WTC11 (cell line): ENCODE results near the gene PRTN3. TPM values are rescaled to one million over a fixed set of nuclear protein-coding genes. Genes with fewer than 3 reads are reported as not detected.
"Not testable (repeated sequence)": the region's sequence is repeated elsewhere in the genome, so short reads cannot be mapped to it uniquely, and the experiment has no call there.

Experiments used
- ATAC-seq: fragments of 200-7000 bp; cut with Tn5 transposase; 2 replicates; pipeline ENCODE4 v1.10.0; 2021; ENCODE audit warnings: mild to moderate bottlenecking, moderate library complexity
- CTCF ChIA-PET: fragments of 300-600 bp; sonication (Branson Sonifier 250); formaldehyde crosslinking; loops from one replicate; lab custom pipeline; 2021; ENCODE audit warnings: antibody characterized with exemption; lab: Charles Lee
- POLR2A ChIA-PET: fragments of 350-600 bp; sonication (Branson Sonifier 250); formaldehyde crosslinking; loops from one replicate; lab custom pipeline; 2021; ENCODE audit warnings: antibody characterized with exemption; lab: Charles Lee
- DNase-seq: peaks from one replicate; pipeline ENCODE4 v3.0.0; 2021; ENCODE audit warnings: low spot score
- H3K27ac Mint-ChIP-seq: 2 replicates; pipeline ENCODE4 v1.8.0; 2021; ENCODE audit warnings: mixed read lengths
- H3K27me3 Mint-ChIP-seq: 2 replicates; pipeline ENCODE4 v1.8.0; 2021; ENCODE audit warnings: low read depth, mild to moderate bottlenecking, moderate library complexity, mixed read lengths
- H3K36me3 Mint-ChIP-seq: 2 replicates; pipeline ENCODE4 v1.8.0; 2021; ENCODE audit warnings: mixed read lengths
- H3K4me1 Mint-ChIP-seq: 2 replicates; pipeline ENCODE4 v1.8.0; 2022; ENCODE audit warnings: mixed read lengths
- H3K4me3 Mint-ChIP-seq: 2 replicates; pipeline ENCODE4 v1.8.0; 2021; ENCODE audit warnings: mild to moderate bottlenecking, moderate library complexity, mixed read lengths
- H3K9me3 Mint-ChIP-seq: 2 replicates; pipeline ENCODE4 v1.8.0; 2021; ENCODE audit warnings: mixed read lengths
- ARID4B ChIP-seq: sonication (generic); formaldehyde crosslinking; IDR thresholded peaks from 2 replicates; pipeline ENCODE4 v1.8.0; 2023; ENCODE audit warnings: missing genetic modification reagents, mild to moderate bottlenecking, borderline replicate concordance
- FOXJ3 ChIP-seq: sonication (generic); formaldehyde crosslinking; IDR thresholded peaks from 2 replicates; pipeline ENCODE4 v1.9.0; 2021; ENCODE audit warnings: missing genetic modification reagents, mild to moderate bottlenecking, borderline replicate concordance
- HMGA2 ChIP-seq: fragments of 250-450 bp; sonication (Bioruptor Pico); IDR thresholded peaks from 2 replicates; pipeline ENCODE4 v1.4.0; 2021; ENCODE audit warnings: mild to moderate bottlenecking, moderate library complexity
- IRF2 ChIP-seq: sonication (generic); formaldehyde crosslinking; IDR thresholded peaks from 2 replicates; pipeline ENCODE4 v1.8.0; 2022; ENCODE audit warnings: low read depth, missing genetic modification reagents, borderline replicate concordance
- MLX ChIP-seq: sonication (generic); formaldehyde crosslinking; IDR thresholded peaks from 2 replicates; pipeline ENCODE4 v1.8.1; 2023; ENCODE audit warnings: mild to moderate bottlenecking, missing genetic modification reagents, moderate library complexity
- NFATC4 ChIP-seq: fragments of 250-450 bp; sonication (Bioruptor Pico); IDR thresholded peaks from 2 replicates; pipeline ENCODE4 v1.9.0; 2021; ENCODE audit warnings: mild to moderate bottlenecking
- NFE2L1 ChIP-seq: sonication (generic); formaldehyde crosslinking; IDR thresholded peaks from 2 replicates; pipeline ENCODE4 v1.8.1; 2023; ENCODE audit warnings: missing genetic modification reagents
- PRDM15 ChIP-seq: sonication (generic); formaldehyde crosslinking; IDR thresholded peaks from 2 replicates; pipeline ENCODE4 v1.8.0; 2022; ENCODE audit warnings: missing genetic modification reagents
- SMAD3 ChIP-seq: sonication (generic); formaldehyde crosslinking; IDR thresholded peaks from 2 replicates; pipeline ENCODE4 v1.8.0; 2022; ENCODE audit warnings: missing genetic modification reagents, mild to moderate bottlenecking, borderline replicate concordance
- SP1 ChIP-seq: sonication (generic); formaldehyde crosslinking; conservative IDR thresholded peaks from 2 replicates; pipeline ENCODE4 v1.8.1; 2022; ENCODE audit warnings: missing genetic modification reagents
- TEAD1 ChIP-seq: sonication (generic); formaldehyde crosslinking; IDR thresholded peaks from 2 replicates; pipeline ENCODE4 v1.8.0; 2022; ENCODE audit warnings: mild to moderate bottlenecking, missing genetic modification reagents
- USF1 ChIP-seq: sonication (generic); formaldehyde crosslinking; IDR thresholded peaks from 2 replicates; pipeline ENCODE4 v1.8.0; 2022; ENCODE audit warnings: mild to moderate bottlenecking, missing genetic modification reagents
- ZBTB43 ChIP-seq: sonication (generic); formaldehyde crosslinking; IDR thresholded peaks from 2 replicates; pipeline ENCODE4 v1.8.1; 2023; ENCODE audit warnings: mild to moderate bottlenecking, missing genetic modification reagents
- ZNF121 ChIP-seq: sonication (generic); formaldehyde crosslinking; IDR thresholded peaks from 2 replicates; pipeline ENCODE4 v1.8.0; 2023; ENCODE audit warnings: missing genetic modification reagents
- ZNF512 ChIP-seq: sonication (generic); formaldehyde crosslinking; IDR thresholded peaks from 2 replicates; pipeline ENCODE4 v1.8.1; 2022; ENCODE audit warnings: missing genetic modification reagents, borderline replicate concordance
- total RNA-seq: library from RNA; stranded (reverse); gene quantifications from 3 replicates; pipeline ENCODE4 v1.2.3, GENCODE V29; 2021

Gene PRTN3
- total RNA-seq, 1 experiment from 2014 or later: 0.61 TPM

- Mint-ChIP-seq H3K27ac (no peak overlapping the region), H3K4me3 (no peak overlapping the region), H3K27me3 (peaks cover 7% of the 10 kb centered on the region), H3K36me3 (no peaks in the 10 kb centered on the region), H3K9me3 (no peaks in the 10 kb centered on the region), H3K4me1 (no peaks in the 10 kb centered on the region)
- CTCF ChIA-PET: no interaction called here
- TF ChIP-seq SMAD3 (CRISPR knock-in tag) (no peak), FOXJ3 (CRISPR knock-in tag) (no peak)
- ATAC-seq: no peak
- POLR2A ChIA-PET: no interaction called here
- DNase-seq: peak; percentile 13
These were observed 12.3 kb downstream of the PRTN3 start for GRCh38 chr19:853014-853585.

GRCh38 chr19:853614-854220 lies 12.9 kb downstream of the PRTN3 start:
- POLR2A ChIA-PET, H3K27ac Mint-ChIP-seq, H3K9me3 Mint-ChIP-seq, ATAC-seq, DNase-seq, H3K4me3 Mint-ChIP-seq, H3K4me1 Mint-ChIP-seq, H3K36me3 Mint-ChIP-seq: not testable (repeated sequence)
- CTCF ChIA-PET: interaction anchor here (3.0 kb wide), 1 partner anchor 65 kb away, joined by 13 read pairs; no protein-coding TSS in a partner anchor
- peaks cover 14% of the 10 kb centered on the region for H3K27me3 Mint-ChIP-seq

- Mint-ChIP-seq H3K9me3 (no peaks in the 10 kb centered on the region), H3K27ac (no peak overlapping the region), H3K36me3 (no peaks in the 10 kb centered on the region), H3K4me3 (no peak overlapping the region), H3K27me3 (peaks cover 20% of the 10 kb centered on the region), H3K4me1 (no peaks in the 10 kb centered on the region)
- ChIA-PET CTCF (interaction anchor here (3.0 kb wide), 1 partner anchor 65 kb away, joined by 13 read pairs; no protein-coding TSS in a partner anchor), POLR2A (interaction anchor here (0.7 kb wide), 1 partner anchor 1645 kb away, joined by 5 read pairs; no protein-coding TSS in a partner anchor)
- DNase-seq (no peak), ATAC-seq (no peak)
- no peak for TF ChIP-seq NFE2L1 (CRISPR knock-in tag)
- peak; percentile 97 for TF ChIP-seq HMGA2 (CRISPR knock-in tag)
- no peak for TF ChIP-seq IRF2 (CRISPR knock-in tag)
- TF ChIP-seq PRDM15 (CRISPR knock-in tag): no peak
- TF ChIP-seq SP1 (CRISPR knock-in tag): no peak
- no peak for TF ChIP-seq ZNF121 (CRISPR knock-in tag)
These were observed 13.8 kb downstream of the PRTN3 start for GRCh38 chr19:854549-854948.

- Mint-ChIP-seq H3K4me3 (no peak overlapping the region), H3K9me3 (no peaks in the 10 kb centered on the region), H3K27ac (no peak overlapping the region), H3K4me1 (no peaks in the 10 kb centered on the region), H3K27me3 (peaks cover 26% of the 10 kb centered on the region), H3K36me3 (no peaks in the 10 kb centered on the region)
- ATAC-seq (no peak), DNase-seq (no peak)
- ChIA-PET POLR2A (no interaction called here), CTCF (interaction anchor here (1.0 to 3.0 kb wide), 3 partner anchors 18 to 129 kb away, joined by 3 to 13 read pairs (median 5); partner anchors contain the start of gene WDR18)
- no peak for TF ChIP-seq ZBTB43
- no peak for TF ChIP-seq MLX (CRISPR knock-in tag)
- no peak for TF ChIP-seq USF1 (CRISPR knock-in tag)
- TF ChIP-seq TEAD1 (CRISPR knock-in tag): no peak
- TF ChIP-seq ZNF512 (CRISPR knock-in tag): no peak
- no peak for TF ChIP-seq ARID4B (CRISPR knock-in tag)
- no peak for TF ChIP-seq NFATC4
These were observed 14.3 kb downstream of the PRTN3 start for GRCh38 chr19:855142-855541.
